ENCODE data around the gene HCAR1. TPM values are rescaled to one million over a fixed set of nuclear protein-coding genes. Genes with fewer than 3 reads are reported as not detected.
"Not testable (repeated sequence)": the region's sequence is repeated elsewhere in the genome, so short reads cannot be mapped to it uniquely, and the experiment has no call there.

Gene HCAR1
- total and polyA plus RNA-seq, 12 donors, result 0.07 to 0.34 (median 0.14) TPM; not detected in 2

- Histone ChIP-seq H3K36me3 (replicated peaks in 1 of 2) (no peaks in the 10 kb centered on the region), H3K27ac (no peak overlapping the region), H3K27me3 (no peaks in the 10 kb centered on the region), H3K9me3 (replicated peaks in 1 of 3) (no peaks in the 10 kb centered on the region), H3K4me1 (replicated peaks in 1 of 2) (peaks cover 0 to 4% of the 10 kb centered on the region in 2 donors), H3K4me3 (no peak overlapping the region)
- intact Hi-C loops (cut with DNase I), result no loop called here
- 88 to 94% (median 89%) methylated on average over 12 of the region's 12 CpGs for WGBS, 4 donors
- no peak for TF ChIP-seq CTCF (IDR thresholded peaks at IDR 0.05)
- TF ChIP-seq POLR2A (IDR thresholded peaks at IDR 0.05), result no peak
- DNase-seq, result no peak
These were observed 5.9 kb downstream of the HCAR1 start for GRCh38 chr12:122724641-122725243.

- H3K9me3 ChIP-seq (replicated peaks in 1 of 3), result no peaks in the 10 kb centered on the region
- H3K27me3 ChIP-seq, result no peaks in the 10 kb centered on the region
- TF ChIP-seq CTCF (IDR thresholded peaks at IDR 0.05) (no peak), POLR2A (IDR thresholded peaks at IDR 0.05) (no peak)
- peaks cover 0 to 4% of the 10 kb centered on the region in 2 donors for H3K4me1 ChIP-seq (replicated peaks in 1 of 2)
- no peak overlapping the region for H3K27ac ChIP-seq
- intact Hi-C loops (cut with DNase I), result no loop called here
- no peak for DNase-seq
- H3K4me3 ChIP-seq, result no peak overlapping the region
- no peaks in the 10 kb centered on the region for H3K36me3 ChIP-seq (replicated peaks in 1 of 2)
- 25 to 45% (median 42%) methylated on average over 1 of the region's 1 CpG for WGBS, 4 donors
These were observed 8.3 kb downstream of the HCAR1 start for GRCh38 chr12:122722387-122722786.

GRCh38 chr12:122721057-122721545 lies 9.5 kb downstream of the HCAR1 start:
- no peak for DNase-seq
- no peak for TF ChIP-seq POLR2A (IDR thresholded peaks at IDR 0.05)
- TF ChIP-seq CTCF (IDR thresholded peaks at IDR 0.05), result no peak
- H3K4me3 ChIP-seq, result no peak overlapping the region
- no peaks in the 10 kb centered on the region for H3K36me3 ChIP-seq (replicated peaks in 1 of 2)
- peaks cover 0 to 4% of the 10 kb centered on the region in 2 donors for H3K4me1 ChIP-seq (replicated peaks in 1 of 2)
- H3K27ac ChIP-seq, result no peak overlapping the region
- intact Hi-C loops (cut with DNase I), result no loop called here
- H3K9me3 ChIP-seq (replicated peaks in 1 of 3), result no peaks in the 10 kb centered on the region
- 75 to 84% (median 82%) methylated on average over 11 of the region's 11 CpGs for WGBS, 4 donors
- no peaks in the 10 kb centered on the region for H3K27me3 ChIP-seq

- H3K27me3 ChIP-seq; H3K9me3 ChIP-seq (replicated peaks in 1 of 3); H3K27ac ChIP-seq; DNase-seq; H3K4me3 ChIP-seq; H3K4me1 ChIP-seq (replicated peaks in 1 of 2); H3K36me3 ChIP-seq (replicated peaks in 1 of 2); intact Hi-C loops (cut with DNase I): not testable (repeated sequence)
- WGBS, 4 donors, result 71 to 89% (median 79%) methylated on average over 9 to 10 of the region's 10 CpGs
These were observed 14.0 kb downstream of the HCAR1 start, which contains the start of gene HCAR3 for GRCh38 chr12:122716658-122717057. Gene HCAR3, minus strand, starts transcription at chr12:122716811. Its CDS starts 74 bp downstream, at chr12:122716737.

GRCh38 chr12:122715211-122715610 lies 15.4 kb downstream of the HCAR1 start:
- H3K36me3 ChIP-seq (replicated peaks in 1 of 2), result not testable (repeated sequence)

GRCh38 chr12:122713491-122714188 lies 17.0 kb downstream of the HCAR1 start:
- H3K4me3 ChIP-seq; H3K36me3 ChIP-seq (replicated peaks in 1 of 2); DNase-seq; H3K27me3 ChIP-seq; H3K4me1 ChIP-seq (replicated peaks in 1 of 2); H3K9me3 ChIP-seq (replicated peaks in 1 of 3); intact Hi-C loops (cut with DNase I); H3K27ac ChIP-seq: not testable (repeated sequence)
- 32 to 41% (median 38%) methylated on average over 2 to 3 of the region's 10 CpGs for WGBS, 4 donors

More at GRCh38 chr12:122715211-122715610, 15.4 kb downstream of the HCAR1 start:
- H3K9me3 ChIP-seq (replicated peaks in 1 of 3); H3K4me1 ChIP-seq (replicated peaks in 1 of 2); H3K4me3 ChIP-seq; DNase-seq; H3K27ac ChIP-seq; H3K27me3 ChIP-seq; intact Hi-C loops (cut with DNase I): not testable (repeated sequence)
- WGBS, 4 donors, result 77 to 81% (median 79%) methylated on average over 6 of the region's 6 CpGs

GRCh38 chr12:122711266-122711665 lies 19.4 kb downstream of the HCAR1 start:
- H3K27ac ChIP-seq; H3K27me3 ChIP-seq; DNase-seq; H3K36me3 ChIP-seq (replicated peaks in 1 of 2); H3K9me3 ChIP-seq (replicated peaks in 1 of 3); H3K4me3 ChIP-seq; H3K4me1 ChIP-seq (replicated peaks in 1 of 2); intact Hi-C loops (cut with DNase I): not testable (repeated sequence)
- WGBS, 4 donors, result 65 to 78% (median 67%) methylated on average over 1 of the region's 1 CpG

GRCh38 chr12:122710341-122710740 lies 20.3 kb downstream of the HCAR1 start:
- H3K4me3 ChIP-seq; H3K36me3 ChIP-seq (replicated peaks in 1 of 2); intact Hi-C loops (cut with DNase I); H3K4me1 ChIP-seq (replicated peaks in 1 of 2); H3K27ac ChIP-seq; H3K27me3 ChIP-seq; H3K9me3 ChIP-seq (replicated peaks in 1 of 3); DNase-seq: not testable (repeated sequence)
- WGBS, 4 donors, result 78 to 84% (median 81%) methylated on average over 2 of the region's 2 CpGs
